Stimulated activated naive CD8-positive, alpha-beta T cell treated with anti-CD3 and anti-CD28 coated beads, Interleukin-15, amount 100 ng/mL, for 72 hours (primary cell): Measurements from ENCODE around the gene UNK.
"Not testable (repeated sequence)": the region's sequence is repeated elsewhere in the genome, so short reads cannot be mapped to it uniquely, and the experiment has no call there.

Experiments used
- ATAC-seq: fragments of 150-1000 bp; cut with Tn5 transposase; 2 replicates; pipeline ENCODE4 v1.10.0; 2021; ENCODE audit warnings: mild to moderate bottlenecking, moderate library complexity
- DNase-seq, 2 donors: peaks; one replicate each; pipeline ENCODE4 v3.0.0; 2021 to 2022
- H3K27ac Mint-ChIP-seq, 2 donors: one replicate each; pipeline ENCODE4 v1.8.0; 2022; ENCODE audit warnings: mild to moderate bottlenecking in 2 of 2, mixed read lengths in 2 of 2, moderate library complexity in 2 of 2
- H3K27me3 Mint-ChIP-seq: one replicate; pipeline ENCODE4 v1.8.0; 2022; ENCODE audit warnings: mixed read lengths
- H3K4me1 Mint-ChIP-seq: one replicate; pipeline ENCODE4 v1.8.0; 2022; ENCODE audit warnings: mild to moderate bottlenecking, mixed read lengths
- H3K4me3 Mint-ChIP-seq, 2 donors: one replicate each; pipeline ENCODE4 v1.8.0; 2022; ENCODE audit warnings: mild to moderate bottlenecking in 2 of 2, mixed read lengths in 2 of 2, moderate library complexity in 1 of 2
- H3K9me3 Mint-ChIP-seq, 2 donors: one replicate each; pipeline ENCODE4 v1.8.0; 2022; ENCODE audit warnings: mixed read lengths in 2 of 2

Gene UNK

GRCh38 chr17:75868730-75869281 lies 84.2 kb downstream of the UNK start:
- ATAC-seq, H3K9me3 Mint-ChIP-seq, H3K27me3 Mint-ChIP-seq, H3K27ac Mint-ChIP-seq, DNase-seq, H3K4me3 Mint-ChIP-seq: not testable (repeated sequence)
- peaks cover 32% of the 10 kb centered on the region for H3K4me1 Mint-ChIP-seq

DNA sequence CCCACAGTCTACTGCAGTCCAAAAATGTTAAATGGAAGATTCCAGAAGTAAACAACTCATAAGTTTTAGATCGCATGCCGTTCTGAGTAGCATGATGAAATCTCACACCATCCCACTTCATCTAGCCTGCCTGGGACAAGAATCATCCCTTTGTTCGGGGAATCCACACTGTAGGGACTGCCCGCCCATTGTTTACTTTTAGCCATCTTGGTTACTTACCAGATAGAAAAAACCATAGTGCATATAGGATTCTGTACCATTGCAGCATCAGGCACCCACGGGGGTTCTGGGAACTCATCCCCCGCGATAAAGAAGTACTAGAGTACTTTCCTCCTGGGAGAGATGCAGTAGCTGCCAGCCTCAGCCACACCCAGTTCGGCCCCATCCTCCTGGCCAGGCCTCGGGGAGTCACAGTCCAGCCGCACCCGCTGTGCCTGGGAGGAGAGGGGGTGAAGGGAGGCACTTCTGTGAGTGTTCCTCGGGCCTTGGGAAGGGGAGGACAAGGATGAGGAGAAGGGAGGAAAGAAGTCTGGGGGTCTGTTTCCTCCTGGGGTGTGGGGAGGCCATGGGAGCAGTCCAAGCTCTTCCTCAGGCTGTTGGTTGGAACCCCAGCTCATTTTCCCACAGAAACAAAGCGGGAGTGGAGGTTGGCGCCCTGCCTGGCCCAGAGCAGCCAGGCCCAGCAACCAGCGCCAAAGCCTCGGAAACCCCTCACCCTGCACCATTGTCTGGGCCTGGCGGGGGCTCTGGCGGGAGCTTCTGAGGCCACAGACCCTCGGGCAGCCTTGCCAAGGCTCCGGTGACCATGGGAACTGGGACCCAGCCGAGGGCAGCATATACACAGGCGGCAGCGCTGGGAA lies 84.9 kb downstream of the UNK start:
- Mint-ChIP-seq H3K4me1 (peaks cover 31% of the 10 kb centered on the region), H3K4me3 (no peak overlapping the region), H3K9me3 (no peaks in the 10 kb centered on the region), H3K27me3 (no peaks in the 10 kb centered on the region), H3K27ac (no peak overlapping the region)
- DNase-seq (no peak), ATAC-seq (no peak)

DNA sequence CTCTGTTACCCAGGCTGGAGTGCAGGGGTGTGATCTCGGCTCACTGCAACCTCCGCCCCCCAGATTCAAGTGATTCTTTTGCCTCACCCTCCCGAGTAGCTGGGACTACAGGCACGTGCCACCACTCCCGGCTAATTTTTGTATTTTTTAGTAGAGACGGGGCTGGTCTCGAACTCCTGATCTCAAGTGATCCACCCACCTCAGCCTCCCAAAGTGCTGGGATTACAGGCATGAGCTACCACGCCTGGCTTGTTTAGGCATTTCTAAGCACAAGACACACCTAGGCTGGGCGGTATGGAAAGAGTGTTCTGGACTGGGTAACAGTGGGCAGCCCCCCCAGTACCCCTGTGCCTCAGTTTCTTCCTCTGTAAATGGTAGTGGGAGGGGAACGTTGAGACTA lies 85.6 kb downstream of the UNK start:
- DNase-seq, H3K9me3 Mint-ChIP-seq, H3K4me3 Mint-ChIP-seq, ATAC-seq, H3K27me3 Mint-ChIP-seq, H3K27ac Mint-ChIP-seq: not testable (repeated sequence)
- H3K4me1 Mint-ChIP-seq, result peaks cover 26% of the 10 kb centered on the region

- Mint-ChIP-seq H3K27me3 (no peaks in the 10 kb centered on the region), H3K9me3 (no peaks in the 10 kb centered on the region), H3K27ac (peak overlapping the region; percentile 25 to 78), H3K4me1 (peaks cover 48% of the 10 kb centered on the region), H3K4me3 (no peak overlapping the region)
- ATAC-seq, result no peak
- no peak for DNase-seq
Measured at GRCh38 chr17:75872434-75873351, 88.1 kb downstream of the UNK start.

DNA sequence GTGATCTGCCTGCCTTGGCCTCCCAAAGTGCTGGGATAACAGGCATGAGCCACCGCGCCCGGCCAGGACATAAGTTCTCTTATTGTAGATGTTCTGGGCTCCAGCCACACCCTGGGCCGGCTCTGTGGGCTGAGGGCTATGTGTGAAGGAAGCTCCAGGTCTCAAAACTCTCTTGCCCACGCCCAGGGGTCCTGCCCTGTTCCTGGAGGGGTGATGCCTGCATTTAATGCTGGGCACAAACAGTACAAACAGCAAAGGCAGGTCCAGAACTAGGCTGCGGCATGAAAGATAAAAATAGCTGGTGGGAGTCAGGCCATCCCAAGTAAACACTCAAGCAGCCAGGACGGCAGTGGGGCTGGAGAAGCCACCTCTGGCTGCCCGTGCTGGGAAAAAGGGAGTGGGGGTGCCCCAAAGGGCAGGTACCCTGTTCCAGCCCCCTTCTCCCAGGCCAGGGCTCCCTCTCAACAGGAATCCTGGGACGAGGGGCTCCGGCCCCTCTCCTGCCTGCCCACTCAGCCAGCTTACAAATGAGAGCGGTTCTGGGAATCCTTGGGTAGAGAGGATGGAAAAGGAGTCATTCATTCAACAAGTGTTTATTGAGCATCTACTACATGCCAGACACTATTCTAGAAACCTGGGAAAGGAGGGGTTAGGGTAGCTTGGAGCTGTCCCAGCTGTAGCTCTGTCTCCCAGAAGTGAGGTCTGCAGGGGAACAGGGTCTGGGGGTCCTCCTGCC lies 89.1 kb downstream of the UNK start:
- peak overlapping the region in 1 of 2 donors; percentile 21 for H3K4me3 Mint-ChIP-seq
- H3K27me3 Mint-ChIP-seq, result no peaks in the 10 kb centered on the region
- peaks cover 54% of the 10 kb centered on the region for H3K4me1 Mint-ChIP-seq
- no peak for DNase-seq
- H3K9me3 Mint-ChIP-seq, result no peaks in the 10 kb centered on the region
- ATAC-seq, result no peak
- peak overlapping the region in 1 of 2 donors; percentile 73 for H3K27ac Mint-ChIP-seq

DNA sequence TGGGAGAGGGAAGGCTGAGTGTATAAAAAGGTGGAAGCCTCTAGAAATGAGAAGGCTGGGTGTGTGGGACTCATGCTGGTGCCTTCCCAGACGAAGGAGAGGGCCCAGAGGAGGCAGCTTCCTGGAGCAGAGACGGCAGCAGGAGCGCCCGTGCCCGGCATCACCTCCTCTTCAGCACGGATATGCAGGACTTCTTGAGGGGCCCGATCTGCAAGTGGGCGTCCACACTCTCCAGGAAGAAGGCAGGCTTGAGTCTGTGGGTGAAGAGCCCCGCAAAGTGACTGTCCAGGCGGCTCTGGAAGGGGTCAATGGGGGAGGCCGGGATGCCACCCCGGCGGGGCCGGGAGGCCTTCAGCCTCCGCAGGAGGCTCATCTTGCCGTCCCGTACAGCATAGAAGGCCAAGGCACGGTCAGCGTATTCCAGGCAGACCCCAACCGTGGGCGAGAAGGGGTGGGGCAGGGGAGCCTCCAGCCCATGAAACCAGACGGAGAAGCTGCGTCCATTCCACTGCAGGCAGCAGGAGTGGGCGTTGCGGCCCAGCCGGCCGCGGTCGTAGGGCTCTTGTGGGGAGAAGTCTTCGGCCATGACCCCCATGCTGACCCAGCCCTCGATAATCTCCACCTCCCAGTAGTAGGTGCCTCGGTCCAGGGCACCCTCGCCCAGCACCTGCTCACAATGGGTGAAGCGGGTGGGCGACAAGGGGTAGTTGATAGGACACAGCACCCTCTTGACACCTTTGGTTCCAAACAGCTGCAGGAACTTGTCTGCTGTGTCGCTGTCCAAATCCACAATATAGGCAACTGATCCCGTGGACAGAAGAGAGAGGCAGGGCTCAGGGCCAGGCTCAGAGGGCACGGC lies 89.9 kb downstream of the UNK start:
- Mint-ChIP-seq H3K27me3 (no peaks in the 10 kb centered on the region), H3K27ac (peak overlapping the region in 1 of 2 donors; percentile 73), H3K4me1 (peaks cover 59% of the 10 kb centered on the region), H3K9me3 (no peaks in the 10 kb centered on the region), H3K4me3 (peak overlapping the region in 1 of 2 donors; percentile 21)
- DNase-seq (no peak), ATAC-seq (no peak)
